HAP-1 (cell line): Measurements from ENCODE around the gene CORO7.
"Not testable (repeated sequence)": the region's sequence is repeated elsewhere in the genome, so short reads cannot be mapped to it uniquely, and the experiment has no call there.

Source experiments
- DNase-seq, 2 experiments: peaks; one replicate each; pipeline ENCODE4 v3.0.0-alpha.2; 2016 to 2020; ENCODE audit warnings: low spot score in 2 of 2
- H3K27me3 ChIP-seq: fragments of 250-450 bp; sonication (Bioruptor Pico); 2 replicates; pipeline ENCODE4 v1.5.1; 2020; ENCODE audit warnings: low read depth, mild to moderate bottlenecking, moderate library complexity
- H3K36me3 ChIP-seq: fragments of 250-450 bp; sonication (Bioruptor Pico); replicated peaks from 2 replicates; pipeline ENCODE4 v1.5.1; 2020; ENCODE audit warnings: mild to moderate bottlenecking
- H3K4me1 ChIP-seq: fragments of 250-450 bp; sonication (Bioruptor Pico); 2 replicates; pipeline ENCODE4 v1.5.1; 2020; ENCODE audit warnings: mild to moderate bottlenecking
- H3K4me3 ChIP-seq: fragments of 250-450 bp; sonication (Bioruptor Pico); 2 replicates; pipeline ENCODE4 v1.5.1; 2020; ENCODE audit warnings: mild to moderate bottlenecking, moderate library complexity
- H3K9me3 ChIP-seq: fragments of 250-450 bp; sonication (Bioruptor Pico); 2 replicates; pipeline ENCODE4 v1.5.1; 2020; ENCODE audit warnings: mild to moderate bottlenecking, moderate library complexity
- in situ Hi-C: fragments of 300-500 bp; cut with MboI; formaldehyde crosslinking; loops from 3 replicates; pipeline ENCODE4 v1.14.3; 2020; ENCODE audit warnings: low sequenced_read_pairs, inconsistent platforms, mixed read lengths

CORO7 gene

DNA sequence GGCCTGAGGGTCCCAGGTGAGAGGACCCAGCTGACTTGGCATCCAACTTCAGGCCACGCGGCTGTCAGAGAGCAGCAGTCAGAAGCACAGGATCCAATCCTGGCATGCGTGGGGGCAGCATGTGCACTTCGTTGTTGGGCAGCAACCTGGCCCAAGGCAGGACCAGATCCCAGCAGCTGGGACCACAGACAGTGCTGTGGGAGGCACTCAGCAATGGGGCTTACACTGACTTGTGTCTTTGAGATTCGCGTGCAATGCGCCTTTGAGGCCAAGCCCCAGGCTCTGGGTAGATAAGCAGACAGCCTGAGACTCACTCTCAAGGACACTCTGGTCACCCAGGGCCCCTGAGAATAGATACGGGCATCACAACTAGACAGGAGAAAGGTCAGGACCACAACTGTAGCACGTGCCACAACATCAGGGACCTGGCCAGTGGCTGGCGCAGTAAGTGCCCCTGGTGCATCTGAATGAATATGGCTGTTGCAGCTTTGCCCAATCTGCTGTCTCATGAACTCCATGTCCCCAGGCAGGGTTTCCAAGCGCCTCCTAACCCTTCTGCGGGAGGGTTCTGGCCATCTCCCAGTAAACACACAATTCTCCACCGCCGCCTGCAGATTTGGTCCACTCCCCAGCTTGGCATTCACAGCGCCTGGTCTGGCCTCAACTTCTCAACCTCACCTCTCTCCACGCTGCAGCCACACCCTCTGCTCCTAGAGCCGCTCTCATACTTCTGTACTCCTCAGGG, 68.5 kb downstream of the CORO7 start:
- Histone ChIP-seq H3K4me3 (no peak overlapping the region), H3K36me3 (peaks cover 23% of the 10 kb centered on the region), H3K4me1 (peaks cover 10% of the 10 kb centered on the region), H3K27me3 (no peaks in the 10 kb centered on the region), H3K9me3 (no peaks in the 10 kb centered on the region)
- in situ Hi-C loops: no loop called here
- no peak for DNase-seq

GRCh38 chr16:4347010-4347409, 69.4 kb downstream of the CORO7 start:
- no peak overlapping the region for H3K4me3 ChIP-seq
- peaks cover 24% of the 10 kb centered on the region for H3K36me3 ChIP-seq
- H3K27me3 ChIP-seq: no peaks in the 10 kb centered on the region
- no peaks in the 10 kb centered on the region for H3K9me3 ChIP-seq
- peaks cover 10% of the 10 kb centered on the region for H3K4me1 ChIP-seq
- no peak for DNase-seq
- in situ Hi-C loops: no loop called here

DNA sequence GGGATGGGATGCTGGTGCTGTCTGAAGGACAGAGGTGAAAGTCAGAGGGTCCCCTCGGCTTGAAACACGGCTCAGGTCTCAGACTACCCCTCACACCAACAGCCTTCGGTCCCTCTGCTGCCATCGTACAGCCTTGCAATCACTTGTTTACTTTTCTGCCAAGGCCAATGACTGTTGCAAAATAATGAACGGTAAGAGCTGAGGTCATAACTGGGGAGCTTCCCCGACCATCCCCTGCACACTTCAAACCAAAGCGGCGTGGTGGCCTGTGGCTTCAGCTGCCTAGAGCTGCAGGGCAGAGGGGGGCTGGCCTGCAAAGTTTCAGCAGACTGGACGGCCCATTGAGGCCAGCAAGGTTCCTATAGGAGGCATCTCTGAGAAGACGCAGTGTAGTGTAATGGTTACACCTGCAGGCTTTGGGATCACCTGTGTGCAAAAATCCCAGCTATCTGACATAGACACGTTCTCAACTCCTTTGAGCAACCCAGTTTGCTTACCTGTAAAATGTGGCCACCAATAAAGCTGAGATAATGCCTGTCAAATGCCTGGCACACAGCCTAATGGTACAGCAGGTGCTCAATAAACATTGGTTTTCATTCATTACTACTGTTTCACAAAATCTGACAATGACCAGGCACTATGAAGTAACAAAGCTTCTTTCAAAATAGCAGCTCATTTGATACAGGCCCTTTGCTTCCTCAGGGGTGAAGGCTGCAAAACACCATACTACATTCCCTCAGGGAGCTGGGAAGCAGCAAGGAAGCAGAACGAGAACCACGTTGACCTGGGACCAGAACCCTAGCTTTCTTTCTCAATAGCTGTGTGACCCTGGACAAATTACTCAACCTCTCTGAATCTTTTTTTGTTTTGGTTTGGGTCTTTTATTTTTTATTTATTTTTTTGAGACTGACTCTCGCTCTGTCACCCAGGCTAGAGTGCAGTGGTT, 70.3 kb downstream of the CORO7 start:
- in situ Hi-C loops: no loop called here
- H3K4me1 ChIP-seq: peaks cover 6% of the 10 kb centered on the region
- peaks cover 32% of the 10 kb centered on the region for H3K36me3 ChIP-seq
- no peaks in the 10 kb centered on the region for H3K9me3 ChIP-seq
- no peak for DNase-seq
- no peak overlapping the region for H3K4me3 ChIP-seq
- no peaks in the 10 kb centered on the region for H3K27me3 ChIP-seq

DNA sequence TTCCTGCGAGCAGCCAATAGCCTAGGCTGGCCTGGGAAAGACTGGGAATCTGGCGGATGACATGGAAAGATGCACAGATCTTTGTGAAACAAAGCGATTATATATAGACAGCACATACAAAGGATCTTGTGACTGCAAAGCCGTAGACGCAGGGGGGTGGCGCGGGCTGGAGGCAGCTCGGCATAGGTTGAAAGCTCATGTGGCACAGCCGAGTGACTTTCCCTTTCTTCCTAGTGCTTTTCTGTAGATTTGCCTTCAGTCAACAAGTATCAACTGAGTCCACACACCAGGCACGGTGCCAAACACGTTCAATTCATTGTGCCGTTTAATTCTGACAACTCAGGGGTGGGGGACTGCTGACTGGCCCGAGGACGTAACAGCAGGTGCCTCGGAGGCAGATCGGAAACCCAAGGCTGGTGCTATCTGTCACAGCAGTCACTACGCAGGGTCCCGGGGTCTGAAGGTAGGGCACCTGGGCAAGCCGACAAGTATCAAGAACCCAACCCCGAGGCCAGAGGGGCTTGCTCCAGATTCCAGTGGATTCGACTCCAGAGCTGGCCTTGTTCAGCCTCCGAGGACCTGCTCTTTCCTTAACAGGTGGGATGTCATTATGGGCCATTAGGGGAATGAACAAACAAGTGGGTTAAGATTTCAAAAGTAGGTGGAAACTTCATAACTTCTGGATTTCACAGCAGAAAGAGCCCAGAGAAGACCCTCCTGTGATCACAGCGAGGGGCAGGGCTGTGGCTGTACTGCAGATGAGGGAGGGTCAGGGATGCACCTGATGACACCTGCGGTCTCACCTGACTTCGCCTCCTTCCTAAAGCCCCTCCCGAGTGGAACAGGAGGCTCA, 71.2 kb downstream of the CORO7 start:
- Histone ChIP-seq H3K4me1 (peaks cover 6% of the 10 kb centered on the region), H3K9me3 (no peaks in the 10 kb centered on the region), H3K36me3 (peaks cover 39% of the 10 kb centered on the region), H3K4me3 (peak overlapping the region; percentile 11), H3K27me3 (no peaks in the 10 kb centered on the region)
- peak; percentile 69 to 83 for DNase-seq
- in situ Hi-C loops: no loop called here

GRCh38 chr16:4344300-4344982, 72.0 kb downstream of the CORO7 start:
- in situ Hi-C loops, H3K27me3 ChIP-seq, H3K9me3 ChIP-seq, DNase-seq, H3K4me3 ChIP-seq, H3K4me1 ChIP-seq: not testable (repeated sequence)
- peaks cover 47% of the 10 kb centered on the region for H3K36me3 ChIP-seq

DNA sequence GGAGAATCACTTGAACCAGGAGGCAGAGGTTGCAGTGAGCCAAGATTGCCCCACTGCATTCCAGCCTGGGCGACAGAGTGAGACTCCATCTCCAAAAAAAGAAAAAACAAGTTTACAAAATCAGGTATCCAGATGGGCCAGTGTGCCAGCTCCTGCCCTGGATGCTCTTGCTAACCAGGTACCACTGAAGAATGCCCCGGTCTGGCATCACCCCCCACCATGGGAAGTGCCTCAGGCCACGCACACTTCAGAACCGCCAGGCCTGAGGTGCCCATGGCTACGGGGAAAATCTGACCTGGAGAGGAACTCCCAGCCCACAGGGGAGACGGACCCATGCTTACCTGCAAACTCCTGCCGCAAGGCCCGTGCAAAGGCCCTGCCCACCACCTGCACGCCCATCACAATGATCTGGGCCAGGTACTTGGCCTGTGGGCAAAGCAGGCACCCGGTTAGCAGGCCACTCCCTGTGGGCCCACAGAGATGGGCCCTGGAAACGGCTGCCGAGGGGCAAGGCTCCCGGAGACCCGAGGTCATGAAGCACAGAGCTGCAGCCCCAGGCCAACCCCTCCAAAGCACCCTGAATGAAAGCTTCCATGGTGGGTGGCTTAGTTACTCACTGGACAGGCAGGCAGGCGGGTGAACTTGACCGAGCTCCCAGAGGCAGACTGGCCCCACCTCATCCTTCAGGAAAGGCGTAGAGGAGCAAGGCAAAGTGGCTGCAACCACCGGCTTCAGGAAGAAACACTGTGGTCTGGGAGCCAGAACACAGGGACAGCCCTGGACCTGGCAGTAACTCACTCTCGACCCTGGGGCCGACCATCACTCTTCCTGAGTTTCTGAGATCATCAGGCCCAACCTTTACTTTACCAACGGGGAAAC, 73.3 kb downstream of the CORO7 start:
- in situ Hi-C loops: no loop called here
- peaks cover 48% of the 10 kb centered on the region for H3K36me3 ChIP-seq
- no peak for DNase-seq

GRCh38 chr16:4341250-4341649, 75.1 kb downstream of the CORO7 start:
- Histone ChIP-seq H3K9me3 (no peaks in the 10 kb centered on the region), H3K27me3 (no peaks in the 10 kb centered on the region), H3K4me3 (no peak overlapping the region), H3K36me3 (peaks cover 42% of the 10 kb centered on the region), H3K4me1 (peaks cover 6% of the 10 kb centered on the region)
- in situ Hi-C loops: no loop called here
- DNase-seq: no peak

More for the DNA sequence above, 73.3 kb downstream of the CORO7 start:
- Histone ChIP-seq H3K9me3 (no peaks in the 10 kb centered on the region), H3K4me3 (no peak overlapping the region), H3K27me3 (no peaks in the 10 kb centered on the region), H3K4me1 (peaks cover 6% of the 10 kb centered on the region)

DNA sequence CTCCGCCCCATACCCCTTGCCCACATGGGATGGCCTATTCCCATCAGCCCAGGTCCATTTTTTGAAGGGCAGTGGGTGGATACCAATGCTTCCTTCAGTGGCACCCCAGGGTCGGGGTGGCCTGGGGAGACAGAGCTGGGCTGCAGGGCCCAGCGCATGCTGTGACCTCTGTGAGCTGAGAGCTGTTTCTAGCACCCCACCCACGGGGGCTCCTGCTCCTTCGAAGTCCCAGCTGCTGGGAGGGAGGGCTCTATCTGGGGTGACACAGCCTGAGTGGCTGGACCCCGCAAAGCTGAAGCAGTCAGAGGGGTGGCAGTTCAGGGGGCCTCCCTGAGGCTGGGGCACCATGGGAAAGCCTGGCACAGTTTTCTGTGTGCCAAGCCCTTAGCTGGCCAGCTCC, 76.0 kb downstream of the CORO7 start:
- Histone ChIP-seq H3K36me3 (peaks cover 48% of the 10 kb centered on the region), H3K4me3 (no peak overlapping the region), H3K9me3 (no peaks in the 10 kb centered on the region), H3K27me3 (no peaks in the 10 kb centered on the region), H3K4me1 (peaks cover 4% of the 10 kb centered on the region)
- in situ Hi-C loops: no loop called here
- no peak for DNase-seq

GRCh38 chr16:4339909-4340308, 76.5 kb downstream of the CORO7 start:
- H3K27me3 ChIP-seq: no peaks in the 10 kb centered on the region
- in situ Hi-C loops: loop anchor here (10.0 kb wide), 1 partner anchor 145 kb away; no protein-coding TSS in a partner anchor

DNA sequence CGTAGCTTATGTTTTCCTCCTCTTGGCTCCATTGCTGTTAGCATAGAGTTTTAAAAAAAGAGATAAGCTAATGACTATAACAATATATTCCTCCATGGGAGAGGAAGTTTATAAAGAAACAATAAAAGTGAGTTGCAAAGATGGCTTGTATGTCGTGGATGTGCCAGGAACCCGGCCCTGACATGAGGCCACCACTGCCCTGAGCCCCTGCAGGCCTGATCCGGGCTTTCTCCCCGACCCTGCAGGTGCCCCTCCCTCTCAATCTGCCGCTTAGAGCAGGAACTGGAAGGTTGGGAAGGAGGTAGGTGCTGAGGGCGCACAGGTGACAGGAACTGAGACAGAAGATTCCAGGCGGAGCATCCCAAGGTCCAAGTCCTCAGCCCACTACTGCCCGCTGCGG, 76.9 kb downstream of the CORO7 start:
- peaks cover 58% of the 10 kb centered on the region for H3K36me3 ChIP-seq
- in situ Hi-C loops: loop anchor here (10.0 kb wide), 1 partner anchor 145 kb away; no protein-coding TSS in a partner anchor
- H3K4me1 ChIP-seq: no peaks in the 10 kb centered on the region

More at GRCh38 chr16:4339909-4340308, 76.5 kb downstream of the CORO7 start:
- no peak for DNase-seq
- no peaks in the 10 kb centered on the region for H3K9me3 ChIP-seq
- peaks cover 53% of the 10 kb centered on the region for H3K36me3 ChIP-seq
- no peak overlapping the region for H3K4me3 ChIP-seq
- no peaks in the 10 kb centered on the region for H3K4me1 ChIP-seq

GRCh38 chr16:4338712-4339299, 77.6 kb downstream of the CORO7 start:
- no peaks in the 10 kb centered on the region for H3K27me3 ChIP-seq
- no peak overlapping the region for H3K4me3 ChIP-seq
- in situ Hi-C loops: loop anchor here (10.0 kb wide), 1 partner anchor 144 kb away; no protein-coding TSS in a partner anchor
- no peak for DNase-seq
- H3K36me3 ChIP-seq: peaks cover 60% of the 10 kb centered on the region
- H3K9me3 ChIP-seq: no peaks in the 10 kb centered on the region
- H3K4me1 ChIP-seq: no peaks in the 10 kb centered on the region

More for the DNA sequence above, 76.9 kb downstream of the CORO7 start:
- no peaks in the 10 kb centered on the region for H3K9me3 ChIP-seq
- no peak for DNase-seq
- H3K27me3 ChIP-seq: no peaks in the 10 kb centered on the region
- H3K4me3 ChIP-seq: no peak overlapping the region

GRCh38 chr16:4338125-4338582, 78.2 kb downstream of the CORO7 start:
- in situ Hi-C loops: loop anchor here (10.0 kb wide), 1 partner anchor 143 kb away; no protein-coding TSS in a partner anchor
- no peaks in the 10 kb centered on the region for H3K4me1 ChIP-seq
- peaks cover 59% of the 10 kb centered on the region for H3K36me3 ChIP-seq
- H3K27me3 ChIP-seq: no peaks in the 10 kb centered on the region
- no peaks in the 10 kb centered on the region for H3K9me3 ChIP-seq
- no peak overlapping the region for H3K4me3 ChIP-seq
- no peak for DNase-seq
